Measurements from ENCODE around the gene DUS2.
A peak's percentile ranks its signal among the peaks of the same experiment; 100 is the strongest.

Gene DUS2

DNA sequence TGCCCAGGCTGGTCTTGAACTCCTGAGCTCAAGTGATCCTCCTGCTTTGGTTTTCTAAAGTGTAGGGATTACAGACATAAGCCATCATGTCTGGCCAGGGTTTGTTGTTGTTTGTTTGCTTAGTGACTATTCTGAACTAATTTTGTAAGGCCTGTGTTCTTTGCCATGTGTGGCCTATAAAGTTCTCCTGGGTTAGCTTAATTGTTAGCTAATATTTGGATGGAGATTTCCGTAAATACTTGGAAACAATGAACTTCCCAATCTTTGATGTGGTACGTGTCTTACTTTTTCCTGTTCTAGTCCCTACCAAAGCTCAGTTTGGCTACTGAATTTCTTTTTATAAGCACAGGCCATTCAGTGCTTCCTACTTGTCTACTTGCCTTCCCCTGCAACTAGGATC is 24.9 kb downstream of the DUS2 start:
- DNase-seq: no peak

GRCh38 chr16:68049449-68049848 is 26.4 kb downstream of the DUS2 start:
- no peak for DNase-seq

- DNase-seq: no peak
These were observed 32.3 kb downstream of the DUS2 start for GRCh38 chr16:68055395-68055794.

- no peak for DNase-seq
These were observed 36.7 kb downstream of the DUS2 start for GRCh38 chr16:68059804-68060203.

DNA sequence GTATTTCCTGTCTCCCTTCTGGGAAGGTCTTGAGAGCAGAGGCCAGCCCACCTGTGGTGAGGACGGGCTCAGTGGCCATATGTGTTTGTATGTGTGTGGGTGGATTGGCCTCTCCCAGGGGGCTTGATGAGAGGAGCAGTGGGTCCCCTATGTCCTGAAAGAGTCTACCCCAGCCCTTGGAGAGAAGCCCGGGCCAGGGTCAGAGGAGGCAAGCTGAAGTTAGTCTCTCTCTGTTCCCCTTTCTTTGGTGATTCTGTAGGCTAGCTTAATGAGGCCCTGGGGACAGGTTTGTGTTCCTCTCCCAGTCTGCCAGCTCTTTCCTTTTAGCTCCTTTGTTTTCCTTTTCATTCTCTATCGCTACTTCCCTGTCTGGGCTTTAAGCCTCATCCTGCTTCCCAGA is 38.3 kb downstream of the DUS2 start:
- DNase-seq: no peak

GRCh38 chr16:68062910-68063393 is 39.9 kb downstream of the DUS2 start:
- DNase-seq: peak; percentile 56

- DNase-seq: peak; percentile 74
These were observed 41.8 kb downstream of the DUS2 start for GRCh38 chr16:68064791-68065365.

DNA sequence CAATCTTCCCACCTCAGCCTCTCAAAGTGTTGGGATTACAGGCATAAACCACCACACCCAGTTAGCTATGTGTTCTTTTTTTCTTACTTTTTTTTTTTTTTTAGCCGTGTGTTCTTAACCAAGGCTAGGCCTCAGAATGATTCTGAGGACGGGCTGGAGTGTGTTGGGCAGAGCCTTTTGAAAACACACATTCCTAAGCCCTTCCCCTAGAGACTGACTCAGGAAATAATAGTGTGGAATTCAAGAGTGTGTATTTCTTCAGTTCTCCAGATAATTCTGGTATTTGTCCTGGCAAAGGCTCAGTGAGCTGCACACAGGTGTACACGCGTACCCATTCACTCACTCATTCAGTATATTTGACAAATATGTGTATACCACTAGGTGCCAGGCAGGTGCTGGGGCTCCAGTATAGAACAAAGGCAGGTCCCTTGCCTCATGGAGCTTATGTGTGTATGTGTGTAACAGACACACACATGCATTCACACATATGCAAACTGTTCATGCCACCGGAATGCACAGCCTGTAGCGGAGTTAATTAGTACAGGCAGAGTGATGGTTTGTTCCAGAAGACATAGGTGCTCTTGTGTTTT is 42.7 kb downstream of the DUS2 start:
- DNase-seq: no peak

DNA sequence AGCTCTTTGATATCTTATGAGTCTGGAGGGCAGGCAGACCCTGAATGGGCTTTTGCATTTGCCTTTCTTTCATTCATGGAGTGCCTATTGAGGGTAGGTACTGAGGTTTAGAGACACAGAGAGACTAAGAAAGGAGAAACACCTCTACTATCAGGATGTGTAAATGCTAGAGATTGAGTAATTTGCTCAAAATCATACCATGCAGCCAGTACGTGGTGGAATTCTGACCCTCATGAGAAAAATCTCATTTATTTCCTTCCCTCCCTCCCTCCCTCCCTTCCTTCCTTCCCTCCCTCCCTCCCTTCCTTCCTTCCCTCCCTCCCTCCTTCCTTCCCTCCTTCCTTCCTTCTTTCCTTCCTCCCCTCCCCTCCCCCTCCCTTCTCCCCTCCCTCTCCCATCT is 43.7 kb downstream of the DUS2 start:
- no peak for DNase-seq

DNA sequence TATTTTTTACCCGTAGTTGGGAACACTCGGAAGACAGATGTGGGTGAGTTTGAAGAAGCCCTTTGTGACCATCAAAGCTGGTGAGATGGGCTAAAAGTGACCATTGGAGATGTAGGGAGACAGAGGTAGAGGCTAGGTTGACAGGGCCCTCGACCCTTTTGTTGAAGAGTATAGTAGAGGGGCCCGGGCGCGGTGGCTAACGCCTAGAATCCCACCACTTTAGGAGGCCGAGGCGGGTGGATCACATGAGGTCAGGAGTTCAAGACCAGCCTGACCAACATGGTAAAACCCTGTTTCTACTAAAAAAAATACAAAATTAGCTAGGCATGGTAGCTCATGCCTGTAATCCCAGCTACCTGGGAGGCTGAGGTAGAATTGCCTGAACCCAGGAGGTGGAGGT is 45.8 kb downstream of the DUS2 start:
- DNase-seq: no peak

DNA sequence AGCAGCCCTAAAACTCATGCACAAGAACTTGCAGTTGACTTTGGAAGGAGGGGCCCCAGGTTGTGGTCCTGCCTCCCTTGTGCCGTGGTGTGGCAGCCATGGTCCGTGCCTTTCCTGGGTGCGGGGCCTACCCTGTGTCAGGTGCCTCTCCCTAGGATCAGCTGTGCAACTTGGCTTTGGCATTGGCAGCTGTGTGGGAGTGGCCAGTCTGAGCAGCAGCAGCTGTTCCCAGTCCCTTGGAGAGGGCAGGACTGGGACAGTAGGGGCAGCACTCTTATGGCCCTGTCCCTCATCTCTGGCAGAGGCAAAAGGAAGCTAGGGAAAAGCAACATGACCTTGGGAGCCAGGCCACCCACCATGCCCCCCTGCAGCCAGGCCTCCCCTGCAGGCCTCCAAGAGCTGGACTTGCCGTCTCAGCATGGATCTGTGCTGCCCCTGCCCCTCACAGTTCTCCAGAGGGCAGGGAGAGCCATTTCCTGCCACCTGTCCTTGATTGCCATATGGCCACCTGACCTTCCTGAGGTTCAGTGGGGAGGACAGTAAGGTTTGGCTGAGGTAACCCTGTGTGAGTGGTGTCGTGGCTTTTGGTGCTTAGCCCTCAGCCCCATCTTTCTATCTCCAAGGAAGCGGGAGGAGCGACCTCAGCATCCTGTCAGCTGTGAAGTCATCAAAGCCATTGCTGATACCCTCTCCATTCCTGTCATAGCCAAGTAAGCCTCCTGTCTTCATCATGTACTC is 46.6 kb downstream of the DUS2 start:
- DNase-seq: peak; percentile 69

GRCh38 chr16:68070249-68070730 is 47.2 kb downstream of the DUS2 start:
- DNase-seq: no peak

DNA sequence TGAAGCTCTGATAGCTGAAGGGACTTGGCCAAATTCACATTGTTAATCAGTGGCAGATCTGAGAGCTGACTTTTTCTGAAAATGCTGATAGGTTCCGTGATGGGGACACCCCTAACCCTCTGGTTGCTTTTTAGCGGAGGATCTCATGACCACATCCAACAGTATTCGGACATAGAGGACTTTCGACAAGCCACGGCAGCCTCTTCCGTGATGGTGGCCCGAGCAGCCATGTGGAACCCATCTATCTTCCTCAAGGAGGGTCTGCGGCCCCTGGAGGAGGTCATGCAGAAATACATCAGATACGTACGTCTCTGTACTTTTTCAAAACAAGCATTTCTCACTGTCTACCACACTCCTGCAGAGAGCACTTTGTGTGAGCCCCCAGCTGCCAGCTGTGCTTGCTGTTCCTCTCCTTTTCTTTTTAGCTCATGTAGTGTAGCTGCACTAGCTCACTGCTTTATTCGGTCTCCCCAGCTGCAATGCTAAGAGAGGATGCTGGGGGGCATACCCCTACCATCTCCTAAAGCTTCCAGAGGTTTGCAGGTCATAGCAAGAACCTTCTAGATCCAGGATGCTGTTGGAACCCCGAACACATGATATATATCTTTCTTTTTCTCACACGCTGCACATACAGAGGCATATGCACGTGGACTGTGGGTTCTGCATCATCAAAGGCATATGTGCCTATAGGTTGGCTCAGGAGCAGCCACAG is 47.9 kb downstream of the DUS2 start:
- DNase-seq: peak; percentile 35

DNA sequence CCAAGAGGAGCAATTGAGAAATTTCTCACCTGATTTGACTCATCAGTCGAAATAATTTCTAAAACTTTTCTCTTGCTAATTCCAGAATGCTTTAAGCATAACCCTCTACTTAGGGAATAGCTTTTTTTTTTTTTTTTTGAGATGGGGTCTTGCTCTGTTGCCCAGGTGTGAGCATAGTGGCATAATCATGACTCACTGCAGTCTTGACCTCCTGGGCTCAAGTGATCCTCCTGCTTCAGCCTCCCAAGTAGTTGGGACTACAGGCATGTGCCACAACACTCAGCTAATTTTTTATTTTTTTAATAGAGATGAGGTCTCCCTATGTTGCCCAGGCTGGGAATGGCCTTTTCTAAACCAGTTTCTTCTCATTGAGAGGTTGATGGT is 48.4 kb downstream of the DUS2 start:
- DNase-seq: no peak

DNA sequence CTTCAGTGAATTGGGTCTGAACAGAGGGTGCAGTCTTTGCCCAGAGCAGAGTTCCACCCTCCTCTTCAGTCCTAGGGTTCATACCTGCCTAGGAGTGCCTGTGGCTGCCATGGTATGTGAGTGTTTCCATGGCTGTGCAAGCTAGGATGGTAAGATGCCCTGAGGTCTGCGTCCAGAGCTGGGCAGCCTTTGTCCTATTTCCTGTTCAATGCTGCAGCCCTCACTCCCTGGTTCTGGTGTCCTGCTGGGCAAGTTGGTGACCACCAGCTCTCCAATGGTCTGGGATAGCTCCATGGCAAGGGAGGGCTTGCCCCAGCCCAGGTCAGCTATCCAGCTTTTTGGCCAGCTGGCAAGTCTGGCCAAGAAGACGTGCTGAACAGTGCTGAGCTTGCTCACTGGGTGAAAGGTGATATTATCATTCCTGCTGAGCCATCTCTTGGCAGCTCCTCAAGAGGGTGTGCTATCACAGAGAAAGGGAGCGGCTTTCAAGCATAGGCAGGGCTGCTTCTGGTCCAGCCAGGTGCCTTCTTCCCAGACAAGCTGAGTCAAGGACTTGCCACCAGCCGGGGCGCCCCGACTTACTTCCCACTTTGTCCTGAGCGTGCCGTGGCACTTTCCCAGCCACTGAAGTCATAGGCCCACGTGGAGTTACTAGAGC is 49.1 kb downstream of the DUS2 start:
- DNase-seq: no peak

GRCh38 chr16:68073902-68074760 is 51.0 kb downstream of the DUS2 start:
- no peak for DNase-seq

DNA sequence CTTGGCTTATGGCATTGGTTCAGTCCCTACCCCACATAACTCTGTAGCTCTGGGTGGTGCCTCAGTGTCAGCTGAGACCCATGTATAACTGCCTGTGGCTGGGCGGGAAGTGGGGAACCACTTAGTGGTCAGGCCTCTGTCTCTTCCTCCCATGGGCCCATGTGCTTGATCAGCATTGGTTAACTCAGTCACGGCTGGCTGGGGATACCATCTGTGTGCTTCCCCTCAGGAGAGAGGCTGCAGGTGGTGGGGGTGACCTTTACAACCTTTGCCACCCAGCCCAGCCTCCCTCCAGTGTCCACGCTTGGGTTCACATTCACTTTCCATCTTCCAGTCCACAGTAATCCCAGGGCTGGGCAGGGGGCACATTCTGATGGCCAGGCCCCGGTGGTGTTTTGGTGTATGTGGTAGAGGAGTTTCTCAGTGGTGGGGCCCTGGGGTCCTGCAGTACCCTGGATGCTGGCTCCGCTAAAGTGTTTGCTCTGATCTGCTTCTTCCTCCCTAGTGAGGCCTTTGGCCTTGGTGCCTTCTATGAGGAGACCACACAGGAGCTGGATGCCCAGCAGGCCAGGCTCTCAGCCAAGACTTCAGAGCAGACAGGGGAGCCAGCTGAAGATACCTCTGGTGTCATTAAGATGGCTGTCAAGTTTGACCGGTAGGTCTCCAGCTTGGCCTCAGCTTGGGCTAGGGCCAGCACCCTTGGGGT is 51.9 kb downstream of the DUS2 start:
- DNase-seq: peak; percentile 77

GRCh38 chr16:68075980-68076379 is 52.9 kb downstream of the DUS2 start:
- no peak for DNase-seq

- no peak for DNase-seq
These were observed 53.5 kb downstream of the DUS2 start for GRCh38 chr16:68076560-68076959.

GRCh38 chr16:68077866-68078700 is 55.0 kb downstream of the DUS2 start:
- no peak for DNase-seq
